Measurements from ENCODE around the gene WNT3A. TPM values are rescaled to one million over a fixed set of nuclear protein-coding genes. Genes with fewer than 3 reads are reported as not detected.

The WNT3A gene
- total and polyA plus RNA-seq, 9 of the 15 experiments (the other 6 are each of a cell fraction or from before 2014, with no cell fraction given), result not detected

- TF ChIP-seq ZFP91 (CRISPR knock-in tag; IDR thresholded peaks at IDR 0.05), result no peak
- TF ChIP-seq MEF2D (tag; conservative IDR thresholded peaks at IDR 0.05; ENCODE audit: low read depth), result no peak
- TF ChIP-seq ZNF311 (CRISPR knock-in tag; IDR thresholded peaks at IDR 0.05), result no peak
- no peak for TF ChIP-seq ARID3B (CRISPR knock-in tag; IDR thresholded peaks at IDR 0.05; ENCODE audit: borderline replicate concordance)
- TF ChIP-seq PKNOX1 (IDR thresholded peaks at IDR 0.05), result 0 out of 2 replicates have a peak, but pooled peaks have one; percentile 8
- TF ChIP-seq LARP7 (IDR thresholded peaks at IDR 0.05), result 0 out of 2 replicates have a peak, but pooled peaks have one; percentile 8
- no peak for TF ChIP-seq ZNF778 (CRISPR knock-in tag; IDR thresholded peaks at IDR 0.05)
- TF ChIP-seq MCM5 (IDR thresholded peaks at IDR 0.05; ENCODE audit: low read depth), result no peak
- TF ChIP-seq NFIC (IDR thresholded peaks at IDR 0.05), result no peak
- no peak for TF ChIP-seq HOMEZ (CRISPR knock-in tag; IDR thresholded peaks at IDR 0.05)
- TF ChIP-seq SMAD3 (CRISPR knock-in tag; conservative IDR thresholded peaks at IDR 0.05), result peak; percentile 10; the same call in 1 of the 2 replicates
- no peak for TF ChIP-seq RB1 (IDR thresholded peaks at IDR 0.05; ENCODE audit: low read depth)
- peak; percentile 41; the same call in 1 of the 2 replicates for TF ChIP-seq ZNF395 (CRISPR knock-in tag; IDR thresholded peaks at IDR 0.05)
- no peak for TF ChIP-seq SMC3 (conservative IDR thresholded peaks at IDR 0.05; ENCODE audit: insufficient read depth, low read depth, low read length)
- TF ChIP-seq HINFP (tag; conservative IDR thresholded peaks at IDR 0.05; ENCODE audit: low read depth), result peak; percentile 59
- 0 out of 4 replicates have a peak, but pooled peaks of 1 of the 2 experiments have one; percentile 18 for TF ChIP-seq RCOR1 (IDR thresholded peaks at IDR 0.05; ENCODE audit: borderline replicate concordance in 1 of 2, low read depth in 2 of 2, low read length in 2 of 2)
- TF ChIP-seq TEAD2 (tag; IDR thresholded peaks at IDR 0.05), result 0 out of 2 replicates have a peak, but pooled peaks have one; percentile 27
- TF ChIP-seq CREB3 (tag; conservative IDR thresholded peaks at IDR 0.05; ENCODE audit: low read depth), result peak; percentile 66; the same call in 1 of the 2 replicates
These were observed 103.2 kb downstream of the WNT3A start (continued) for GRCh38 chr1:228109962-228110488.
